ENCODE measurements around the gene ST14. TPM values are rescaled to one million over a fixed set of nuclear protein-coding genes. Genes with fewer than 3 reads are reported as not detected.

The ST14 gene
- polyA plus RNA-seq, 1 of the 3 experiments (the other 2 are of a cell fraction), result not detected

GRCh38 chr11:130115218-130115617 is 44.4 kb upstream of the ST14 start (continued):
- no peak for TF ChIP-seq FOXM1 (IDR thresholded peaks at IDR 0.05; ENCODE audit: low read depth)
- TF ChIP-seq CHD2 (IDR thresholded peaks at IDR 0.05; ENCODE audit: low read length, partially characterized antibody), result no peak
- no peak for TF ChIP-seq MXI1 (IDR thresholded peaks at IDR 0.05; ENCODE audit: low read depth, low read length)
- no peak for TF ChIP-seq IRF3 (IDR thresholded peaks at IDR 0.05; ENCODE audit: low read depth, low read length)

GRCh38 chr11:130118165-130118564 is 41.4 kb upstream of the ST14 start:
- Histone ChIP-seq H4K20me1 (ENCODE audit: insufficient read depth) (peaks cover 80% of the 10 kb centered on the region), H3K27me3 (ENCODE audit: insufficient read depth) (no peaks in the 10 kb centered on the region), H2AFZ (ENCODE audit: low read depth) (no peak overlapping the region), H3F3A (replicated peaks; ENCODE audit: insufficient read depth) (peaks cover 14% of the 10 kb centered on the region), H3K79me2 (ENCODE audit: insufficient read depth) (peaks cover 74% of the 10 kb centered on the region), H3K36me3 (replicated peaks in 1 of 2; ENCODE audit: control insufficient read depth in 1 of 2, insufficient read depth in 2 of 2, low read length in 1 of 2) (peaks cover 22 to 40% of the 10 kb centered on the region in 2 experiments), H3K9me2 (no peaks in the 10 kb centered on the region), H3K4me2 (no peak overlapping the region), H3K9me3 (no peaks in the 10 kb centered on the region), H3K9ac (no peak overlapping the region), H3K4me3 (ENCODE audit: low read depth in 2 of 2, low read length in 1 of 2) (no peak overlapping the region), H3K4me1 (ENCODE audit: control insufficient read depth in 1 of 2, insufficient read depth in 2 of 2, low read depth in 1 of 2, low read length in 1 of 2) (peaks cover 0 to 4% of the 10 kb centered on the region in 2 experiments; a peak in 2 of 4 replicates), H3K27ac (ENCODE audit: low read depth in 2 of 2, low read length in 1 of 2) (no peak overlapping the region)
- WGBS (ENCODE audit: low lambda C conversion rate), result 95% methylated on average over 2 of the region's 2 CpGs
- ChIA-PET POLR2A (no interaction called here), CTCF (interaction anchor here (1.4 to 1.5 kb wide), 2 partner anchors 9 to 14 kb away, joined by 3 to 6 read pairs; no protein-coding TSS in a partner anchor)
- no peak for TF ChIP-seq JUND (IDR thresholded peaks at IDR 0.05)
- TF ChIP-seq ELF1 (IDR thresholded peaks at IDR 0.05), result no peak
- TF ChIP-seq RCOR1 (IDR thresholded peaks at IDR 0.05; ENCODE audit: low read length), result no peak
- no peak for TF ChIP-seq EZH2phosphoT487 (IDR thresholded peaks at IDR 0.05; ENCODE audit: borderline replicate concordance, low read depth)
- TF ChIP-seq EP300 (IDR thresholded peaks at IDR 0.05; ENCODE audit: borderline replicate concordance in 1 of 2, low read depth in 1 of 2, low read length in 1 of 2), result no peak
- TF ChIP-seq SIN3A (IDR thresholded peaks at IDR 0.05; ENCODE audit: borderline replicate concordance, low read depth, low read length), result no peak
- no peak for TF ChIP-seq GATA2 (CRISPR knock-in tag; IDR thresholded peaks at IDR 0.05)
- TF ChIP-seq MXI1 (IDR thresholded peaks at IDR 0.05; ENCODE audit: low read depth, low read length), result no peak
- DNase-seq, result no peak

GRCh38 chr11:130118636-130119387 is 40.8 kb upstream of the ST14 start:
- Histone ChIP-seq H3K9ac (no peak overlapping the region), H3K79me2 (ENCODE audit: insufficient read depth) (peaks cover 74% of the 10 kb centered on the region), H3K4me3 (ENCODE audit: low read depth in 2 of 2, low read length in 1 of 2) (no peak overlapping the region), H3F3A (replicated peaks; ENCODE audit: insufficient read depth) (peaks cover 13% of the 10 kb centered on the region), H3K27me3 (ENCODE audit: insufficient read depth) (no peaks in the 10 kb centered on the region), H4K20me1 (ENCODE audit: insufficient read depth) (peaks cover 83% of the 10 kb centered on the region), H3K4me1 (ENCODE audit: control insufficient read depth in 1 of 2, insufficient read depth in 2 of 2, low read depth in 1 of 2, low read length in 1 of 2) (peaks cover 0 to 4% of the 10 kb centered on the region in 2 experiments; a peak in 2 of 4 replicates), H3K36me3 (replicated peaks in 1 of 2; ENCODE audit: control insufficient read depth in 1 of 2, insufficient read depth in 2 of 2, low read length in 1 of 2) (peaks cover 27 to 38% of the 10 kb centered on the region in 2 experiments), H3K9me2 (no peaks in the 10 kb centered on the region), H2AFZ (ENCODE audit: low read depth) (no peak overlapping the region), H3K4me2 (no peak overlapping the region), H3K27ac (ENCODE audit: low read depth in 2 of 2, low read length in 1 of 2) (no peak overlapping the region; a peak in 1 of 4 replicates), H3K9me3 (no peaks in the 10 kb centered on the region)
- DNase-seq, result no peak
- ChIA-PET CTCF (interaction anchor here (1.0 to 1.4 kb wide), 3 partner anchors 9 to 13 kb away, joined by 3 to 8 read pairs (median 3); no protein-coding TSS in a partner anchor), POLR2A (no interaction called here)
- no peak for TF ChIP-seq YY1 (IDR thresholded peaks at IDR 0.05; ENCODE audit: low read depth)
- no peak for TF ChIP-seq PBX3 (IDR thresholded peaks at IDR 0.05)
- no peak for TF ChIP-seq FOXJ3 (CRISPR knock-in tag; IDR thresholded peaks at IDR 0.05)
- 96% methylated on average over 8 of the region's 9 CpGs for WGBS (ENCODE audit: low lambda C conversion rate)

Measured in SK-N-SH (cell line).